Esophagus squamous epithelium (tissue), 5 donors: Measurements from ENCODE around the gene SLC27A5. TPM values are rescaled to one million over a fixed set of nuclear protein-coding genes. Genes with fewer than 3 reads are reported as not detected.

ENCODE experiments used
- DNase-seq: peaks from one replicate; lab custom pipeline; 2025; lab: John Stamatoyannopoulos, UW
- H3K27ac ChIP-seq, 4 donors: fragments of 200-600 bp; sonication (generic); one replicate each; pipeline ENCODE4 v1.5.1; 2016 to 2019; ENCODE audit warnings: mild to moderate bottlenecking in 1 of 4
- H3K27me3 ChIP-seq, 4 donors: fragments of 200-600 bp; sonication (generic); 1 replicate in 3 of 4; 2 replicates in 1 of 4; pipeline versions ENCODE4 v1.5.1 to v1.6.0; 2017 to 2021; ENCODE audit warnings: antibody characterized with exemption in 1 of 4
- H3K36me3 ChIP-seq, 3 donors: fragments of 200-600 bp; sonication (generic); one replicate each; pipeline ENCODE4 v1.5.1; 2016 to 2019
- H3K4me1 ChIP-seq, 3 donors: fragments of 200-600 bp; sonication (generic); one replicate each; pipeline ENCODE4 v1.5.1; 2017 to 2019
- H3K4me3 ChIP-seq, 4 donors: fragments of 200-600 bp; sonication (generic); 1 replicate in 3 of 4; 2 replicates in 1 of 4; pipeline ENCODE4 v1.5.1; 2016 to 2019; ENCODE audit warnings: mild to moderate bottlenecking in 2 of 4, moderate library complexity in 1 of 4
- H3K9me3 ChIP-seq, 3 donors: fragments of 200-600 bp; sonication (generic); one replicate each; pipeline ENCODE4 v1.5.1; 2016 to 2019
- POLR2A ChIP-seq, 4 donors: fragments of 450-650 bp; IDR thresholded peaks; one replicate each; pipeline ENCODE4 v1.6.1; 2017; ENCODE audit warnings: antibody characterized with exemption in 4 of 4, mild to moderate bottlenecking in 4 of 4, moderate library complexity in 3 of 4
- WGBS, 2 donors: methylation state at CpG; one replicate each; pipeline ENCODE4 v1.1.5; 2018; 5-methylcytosine and 5-hydroxymethylcytosine counted together
- intact Hi-C: fragments of 100-400 bp; cut with DNase I; formaldehyde crosslinking; loops from one replicate; pipeline ENCODE4 v1.15.0; 2022
- total RNA-seq, 4 donors: library from RNA; depleted of rRNA; stranded (reverse); fragments of >200 nt; gene quantifications; one replicate each; pipeline ENCODE4 v1.1.0, GENCODE V29; 2016
- TF ChIP-seq, protein P1 (sequence below), 6 experiments: fragments of 450-650 bp in 4 of 6; fragments of 200-600 bp in 2 of 6; sonication (generic) in 2 of 6; IDR thresholded peaks; one replicate each; pipeline ENCODE4 v1.5.1; 2016 to 2019; ENCODE audit warnings: antibody characterized with exemption in 6 of 6, mild to moderate bottlenecking in 4 of 6, moderate library complexity in 4 of 6
- donor health status: DM: yes; HTN: yes; CAD: no.

SLC27A5 gene
- total RNA-seq, 4 donors from 2014 or later: 1.9 to 5.3 (median 2.6) TPM

GRCh38 chr19:58538257-58539168, 26.7 kb upstream of the SLC27A5 start:
- H3K4me1 ChIP-seq: peaks cover 7 to 22% (median 15%) of the 10 kb centered on the region in 3 donors
- intact Hi-C loops: no loop called here
- peaks cover 0 to 44% (median 0%) of the 10 kb centered on the region in 4 donors for H3K27me3 ChIP-seq
- H3K27ac ChIP-seq: peak overlapping the region; percentile 44 to 68 (median 50)
- DNase-seq: no peak
- H3K9me3 ChIP-seq: no peaks in the 10 kb centered on the region
- peak overlapping the region; percentile 22 to 63 (median 42) for H3K4me3 ChIP-seq
- H3K36me3 ChIP-seq: no peaks in the 10 kb centered on the region
- 2 to 3% methylated on average over 23 to 33 of the region's 55 CpGs for WGBS, 2 donors
- TF ChIP-seq, protein P1, sequence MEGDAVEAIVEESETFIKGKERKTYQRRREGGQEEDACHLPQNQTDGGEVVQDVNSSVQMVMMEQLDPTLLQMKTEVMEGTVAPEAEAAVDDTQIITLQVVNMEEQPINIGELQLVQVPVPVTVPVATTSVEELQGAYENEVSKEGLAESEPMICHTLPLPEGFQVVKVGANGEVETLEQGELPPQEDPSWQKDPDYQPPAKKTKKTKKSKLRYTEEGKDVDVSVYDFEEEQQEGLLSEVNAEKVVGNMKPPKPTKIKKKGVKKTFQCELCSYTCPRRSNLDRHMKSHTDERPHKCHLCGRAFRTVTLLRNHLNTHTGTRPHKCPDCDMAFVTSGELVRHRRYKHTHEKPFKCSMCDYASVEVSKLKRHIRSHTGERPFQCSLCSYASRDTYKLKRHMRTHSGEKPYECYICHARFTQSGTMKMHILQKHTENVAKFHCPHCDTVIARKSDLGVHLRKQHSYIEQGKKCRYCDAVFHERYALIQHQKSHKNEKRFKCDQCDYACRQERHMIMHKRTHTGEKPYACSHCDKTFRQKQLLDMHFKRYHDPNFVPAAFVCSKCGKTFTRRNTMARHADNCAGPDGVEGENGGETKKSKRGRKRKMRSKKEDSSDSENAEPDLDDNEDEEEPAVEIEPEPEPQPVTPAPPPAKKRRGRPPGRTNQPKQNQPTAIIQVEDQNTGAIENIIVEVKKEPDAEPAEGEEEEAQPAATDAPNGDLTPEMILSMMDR (IDR thresholded peaks at IDR 0.05): no peak

DNA sequence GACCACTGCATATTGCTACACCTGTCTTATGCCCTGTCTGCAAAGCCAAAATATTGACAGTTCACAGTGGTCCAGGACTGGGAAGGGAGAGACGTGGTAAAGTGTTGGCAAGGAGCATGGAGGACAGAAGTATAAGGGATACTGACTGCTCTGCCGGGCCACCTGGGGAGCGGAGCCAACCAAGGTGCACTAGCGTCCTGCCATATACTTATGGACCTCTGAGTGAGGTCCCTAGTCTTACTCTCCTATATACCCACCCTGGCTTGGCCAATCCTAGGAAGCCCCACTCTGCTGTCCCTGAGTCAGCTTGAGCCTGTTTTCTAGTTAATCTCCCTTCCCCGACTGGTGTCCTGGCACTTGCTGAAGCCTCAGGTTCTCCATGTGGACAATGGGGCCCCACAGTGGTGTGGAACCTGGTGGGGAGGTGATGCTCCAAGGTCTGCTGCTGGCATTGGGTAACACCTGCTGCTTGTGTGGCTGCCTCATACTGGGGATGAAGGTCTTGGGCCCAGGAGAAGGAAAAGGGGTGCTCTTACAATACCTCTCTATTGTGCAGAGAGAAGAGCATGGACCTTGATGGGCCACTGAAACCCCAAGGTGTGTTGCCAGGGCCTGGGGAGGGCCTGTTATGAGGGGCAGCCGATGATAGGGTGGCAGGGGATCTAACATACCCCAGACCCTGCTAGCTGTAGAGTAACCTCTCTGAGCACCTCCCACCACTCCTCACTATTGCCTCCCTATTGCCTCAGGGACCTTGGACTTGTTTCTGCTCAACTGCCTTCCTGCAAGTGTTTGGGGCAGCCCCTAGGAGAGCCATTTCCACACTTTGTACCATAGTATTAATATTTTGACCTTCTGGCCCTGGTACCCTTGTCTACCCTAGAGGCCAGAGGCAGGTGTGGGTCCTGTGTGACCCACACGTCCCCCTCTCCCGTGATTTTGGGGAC, 25.3 kb upstream of the SLC27A5 start:
- Histone ChIP-seq H3K27ac (no peak overlapping the region), H3K4me1 (peaks cover 7 to 15% (median 10%) of the 10 kb centered on the region in 3 donors), H3K27me3 (peaks cover 0 to 44% (median 0%) of the 10 kb centered on the region in 4 donors), H3K36me3 (no peaks in the 10 kb centered on the region), H3K9me3 (no peaks in the 10 kb centered on the region), H3K4me3 (no peak overlapping the region)
- DNase-seq: no peak
- TF ChIP-seq POLR2A (IDR thresholded peaks at IDR 0.05): no peak
- TF ChIP-seq, protein P1 (IDR thresholded peaks at IDR 0.05): no peak
- 87% methylated on average over 6 of the region's 8 CpGs for WGBS, 2 donors
- intact Hi-C loops: no loop called here

DNA sequence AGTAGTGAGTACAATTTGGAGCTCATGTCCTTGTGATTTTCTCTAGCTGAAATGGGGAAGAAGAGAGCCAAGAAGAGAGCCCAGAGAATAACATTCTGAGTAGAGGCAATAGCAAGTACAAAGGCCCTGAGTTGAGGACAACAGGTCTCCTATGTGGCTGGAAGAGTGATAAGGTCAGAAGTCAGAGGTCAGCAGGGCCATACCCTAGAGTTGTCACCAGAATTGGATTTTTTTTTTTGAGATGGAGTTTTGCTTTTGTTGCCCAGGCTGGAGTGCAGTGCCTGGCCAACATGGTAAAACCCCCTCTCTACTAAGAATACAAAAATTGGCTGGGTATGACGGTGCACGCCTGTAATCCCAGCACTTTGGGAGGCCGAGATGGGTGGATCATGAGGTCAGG, 24.1 kb upstream of the SLC27A5 start:
- peaks cover 0 to 41% (median 0%) of the 10 kb centered on the region in 4 donors for H3K27me3 ChIP-seq
- H3K4me1 ChIP-seq: peaks cover 7 to 15% (median 10%) of the 10 kb centered on the region in 3 donors
- H3K9me3 ChIP-seq: no peaks in the 10 kb centered on the region
- DNase-seq: no peak
- TF ChIP-seq, protein P1 (IDR thresholded peaks at IDR 0.05): no peak
- no peak for TF ChIP-seq POLR2A (IDR thresholded peaks at IDR 0.05)
- intact Hi-C loops: no loop called here
- 71 to 80% methylated on average over 1 to 3 of the region's 3 CpGs for WGBS, 2 donors
- H3K4me3 ChIP-seq: no peak overlapping the region
- no peak overlapping the region for H3K27ac ChIP-seq
- no peaks in the 10 kb centered on the region for H3K36me3 ChIP-seq

GRCh38 chr19:58531034-58531840, 19.4 kb upstream of the SLC27A5 start:
- no peak for DNase-seq
- Histone ChIP-seq H3K36me3 (no peaks in the 10 kb centered on the region), H3K9me3 (no peaks in the 10 kb centered on the region), H3K4me1 (no peaks in the 10 kb centered on the region), H3K27me3 (peaks cover 0 to 9% (median 0%) of the 10 kb centered on the region in 4 donors), H3K27ac (no peak overlapping the region), H3K4me3 (no peak overlapping the region)
- intact Hi-C loops: no loop called here
- TF ChIP-seq, protein P1 (IDR thresholded peaks at IDR 0.05): no peak
- TF ChIP-seq POLR2A (IDR thresholded peaks at IDR 0.05): no peak
- 67 to 68% methylated on average over 10 of the region's 10 CpGs for WGBS, 2 donors
